Measurements from ENCODE around the gene KRTAP10-1.
"Not testable (repeated sequence)": the region's sequence is repeated elsewhere in the genome, so short reads cannot be mapped to it uniquely, and the experiment has no call there.

Gene KRTAP10-1

GRCh38 chr21:44539991-44540666 is at the start of gene KRTAP10-1:
TSS of gene KRTAP10-1 (minus strand) at chr21:44540195. CDS start at chr21:44540150, 45 bp downstream.
- DNase-seq = no peak

DNA sequence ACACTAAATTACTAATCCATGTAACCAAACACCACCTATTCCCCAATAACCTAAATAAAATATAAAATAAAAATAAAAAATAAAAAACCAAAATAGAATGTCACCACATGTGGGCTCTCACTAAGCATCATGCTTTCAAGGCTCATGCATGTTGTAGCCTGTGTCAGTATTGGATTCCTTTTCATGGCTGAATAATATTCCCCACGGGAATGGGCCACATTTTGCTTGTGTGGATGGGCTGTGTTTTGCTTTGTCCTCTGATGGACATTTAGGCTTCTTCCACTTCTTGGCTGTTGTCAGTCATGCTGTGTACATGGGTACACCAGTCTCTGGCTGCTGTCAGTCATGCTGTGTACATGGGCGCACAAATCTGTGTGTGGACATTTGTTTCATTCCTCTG is 49.1 kb upstream of the KRTAP10-1 start:
- no peak for DNase-seq

GRCh38 chr21:44585892-44586291 is 45.9 kb upstream of the KRTAP10-1 start:
- DNase-seq = no peak

GRCh38 chr21:44583800-44584147 is 43.8 kb upstream of the KRTAP10-1 start:
- DNase-seq = no peak

GRCh38 chr21:44583089-44583799 is 43.2 kb upstream of the KRTAP10-1 start:
- DNase-seq = no peak

- no peak for DNase-seq
Measured at GRCh38 chr21:44582055-44582454, 42.1 kb upstream of the KRTAP10-1 start.

GRCh38 chr21:44581158-44581557 is 41.2 kb upstream of the KRTAP10-1 start:
- DNase-seq = no peak

DNA sequence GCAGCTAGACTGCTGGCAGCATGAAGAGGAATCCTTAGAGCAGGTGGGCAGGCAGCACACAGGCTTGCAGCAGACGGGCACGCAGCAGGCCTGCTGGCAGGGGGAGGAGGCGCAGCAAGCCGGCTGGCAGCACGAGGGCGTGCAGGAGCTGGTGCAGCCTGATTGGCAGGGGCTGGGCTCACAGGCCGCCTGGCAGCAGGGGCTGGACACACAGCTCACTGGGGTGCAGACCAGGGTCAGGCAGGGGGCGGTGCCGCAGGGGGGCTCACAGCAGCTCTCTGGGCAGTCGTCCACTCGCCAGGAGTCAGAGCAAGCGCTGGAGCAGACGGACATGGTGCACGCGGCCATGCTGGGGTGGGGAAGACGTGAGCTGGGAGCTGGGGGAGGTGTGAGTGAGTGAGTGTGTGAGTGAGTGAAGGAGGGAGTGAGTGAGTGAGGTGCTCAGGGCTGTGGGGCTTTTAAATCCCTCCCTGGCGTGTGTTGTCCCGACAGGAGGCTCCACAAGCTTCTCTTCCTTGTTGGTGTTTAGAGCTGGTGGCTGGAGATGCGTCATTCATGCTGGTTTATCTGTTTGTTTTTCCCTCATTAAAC is 40.3 kb upstream of the KRTAP10-1 start, which contains the start of gene KRTAP10-5:
TSS of gene KRTAP10-5 (minus strand) at position 374 of the 591 bp plus-strand sequence. CDS start at position 348, 26 bp downstream.
- DNase-seq = not testable (repeated sequence)

DNA sequence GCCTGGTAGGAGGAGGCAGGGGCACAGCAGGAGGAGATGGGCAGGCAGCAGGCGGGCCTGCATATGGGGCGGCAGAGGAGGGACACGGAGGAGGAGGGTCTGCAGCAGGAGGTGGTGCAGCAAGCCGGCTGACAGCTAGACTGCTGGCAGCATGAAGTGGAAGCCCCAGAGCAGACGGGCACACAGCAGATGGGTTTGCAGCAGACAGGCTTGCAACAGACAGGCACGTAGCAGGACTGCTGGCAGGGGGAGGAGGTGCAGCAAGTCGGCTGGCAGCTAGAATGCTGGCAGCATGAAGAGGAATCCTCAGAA is 39.8 kb upstream of the KRTAP10-1 start:
- no peak for DNase-seq

DNA sequence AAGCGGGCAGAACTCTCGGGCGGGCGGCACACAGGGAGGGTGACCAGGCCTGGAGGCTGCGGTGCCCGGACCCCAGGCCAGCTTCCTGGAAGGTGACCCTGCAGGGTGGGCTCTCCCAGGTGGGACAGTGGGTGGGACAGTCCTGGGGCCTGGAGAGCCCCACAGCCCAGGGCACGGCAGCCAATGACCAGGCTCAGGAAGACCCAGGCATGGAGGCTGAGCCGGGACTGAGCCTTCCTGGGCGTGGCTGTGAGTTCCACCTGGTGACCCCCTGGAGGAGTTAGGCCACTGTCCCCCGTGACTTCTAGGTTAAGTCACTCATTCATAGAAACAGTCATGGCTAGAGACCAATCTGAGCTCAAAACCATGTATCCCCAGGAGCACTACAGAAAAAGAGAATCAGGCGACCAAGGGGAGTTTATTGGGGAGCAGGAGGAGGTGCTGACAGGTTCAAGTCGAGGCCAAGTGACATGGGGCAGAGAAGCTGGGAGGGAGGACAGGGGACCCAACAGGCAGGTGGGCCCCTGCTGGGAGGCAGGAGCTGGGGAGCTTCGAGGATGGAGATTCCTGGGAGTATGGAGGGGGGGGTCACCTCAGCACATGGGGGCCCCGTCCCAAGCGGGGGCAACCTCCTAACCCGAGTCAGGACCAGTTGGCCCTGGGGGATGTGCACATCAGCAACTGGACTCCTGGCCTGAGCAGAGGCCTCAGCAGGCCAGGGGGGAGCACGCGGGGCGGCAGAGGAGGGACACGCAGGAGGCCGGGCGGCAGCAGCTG is 39.2 kb upstream of the KRTAP10-1 start:
- DNase-seq = no peak

DNA sequence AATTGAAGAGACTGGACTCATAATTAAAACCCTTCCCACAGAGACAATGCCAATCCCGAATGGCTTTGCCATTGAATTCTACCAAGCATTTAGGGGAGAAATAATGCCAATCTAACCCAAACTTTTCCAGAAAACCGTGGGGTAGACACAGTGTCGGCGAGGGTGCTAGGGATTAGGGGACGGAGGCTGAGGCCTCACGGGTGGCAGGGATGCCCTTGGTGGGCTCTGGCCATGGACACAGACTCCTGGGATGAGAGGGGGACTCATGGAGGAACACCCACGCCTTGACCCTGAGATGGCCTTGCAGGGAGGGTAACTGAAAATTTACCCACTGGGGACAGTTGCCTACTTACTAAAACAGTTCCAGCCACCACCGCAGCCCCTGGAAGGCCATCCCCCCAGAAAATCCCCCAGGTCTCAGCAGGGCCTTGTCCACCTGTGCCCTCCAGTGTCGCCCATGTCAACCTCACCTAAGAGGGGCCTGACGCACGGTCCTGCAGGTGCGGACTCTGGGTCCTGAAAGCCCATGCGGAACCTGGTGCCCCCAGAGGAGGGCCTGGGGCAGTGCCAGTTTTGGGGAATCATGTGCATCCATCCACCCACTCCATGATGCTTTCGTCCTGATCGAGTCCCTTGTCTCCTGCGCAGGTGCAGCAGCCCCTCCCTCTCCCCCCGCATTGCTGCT is 38.5 kb upstream of the KRTAP10-1 start:
- no peak for DNase-seq

DNA sequence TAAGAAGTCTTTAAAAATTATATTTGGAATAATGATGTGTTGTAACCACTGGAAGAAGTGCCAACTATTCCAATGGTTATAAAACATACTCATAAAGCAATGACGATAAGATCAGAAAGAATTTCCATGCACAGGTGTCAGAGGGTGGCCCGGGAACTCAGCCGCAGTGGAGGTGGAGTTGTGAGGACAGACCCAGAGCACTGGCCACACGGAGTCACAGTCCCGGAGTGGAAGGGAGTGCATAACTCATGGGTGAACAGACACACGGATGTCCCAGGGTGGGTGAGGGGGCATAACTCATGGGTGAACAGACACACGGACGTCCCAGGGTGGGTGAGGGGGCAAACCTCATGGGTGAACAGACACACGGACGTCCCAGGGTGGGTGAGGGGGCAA is 36.0 kb upstream of the KRTAP10-1 start:
- DNase-seq = no peak

DNA sequence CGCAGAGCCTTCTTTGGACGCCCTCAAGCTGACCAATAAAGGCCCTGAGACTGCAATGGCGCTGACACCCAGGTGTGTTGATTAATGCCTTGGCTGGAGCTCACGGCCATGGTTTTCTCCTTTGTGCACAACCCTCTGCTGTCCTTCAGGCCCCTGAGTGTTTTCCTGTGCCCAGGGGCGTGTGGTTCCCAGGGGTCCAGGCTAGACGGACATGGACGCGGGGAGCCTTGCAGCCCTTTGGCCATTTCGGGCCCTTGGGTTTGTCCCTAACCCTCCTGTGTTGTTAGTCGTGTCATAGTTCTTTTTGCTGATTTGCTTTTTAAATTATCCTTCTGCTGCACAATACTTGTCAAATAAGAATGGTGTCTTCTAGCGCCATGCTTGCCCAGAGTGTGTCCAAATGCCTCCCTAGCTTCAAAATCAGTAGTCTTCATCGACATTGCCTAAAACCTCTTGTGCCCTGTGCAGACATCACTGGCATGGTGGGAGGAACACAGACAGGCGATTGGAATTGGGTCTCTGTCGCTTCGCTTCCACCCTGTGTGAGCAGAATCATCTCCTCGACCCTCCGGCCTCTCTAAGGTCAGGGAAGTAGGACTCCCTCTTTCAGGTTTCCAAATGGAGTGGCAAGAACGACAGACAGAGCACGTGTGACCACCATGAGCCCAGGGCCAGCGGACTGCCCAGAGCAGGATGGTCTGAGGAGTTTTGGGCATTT is 35.5 kb upstream of the KRTAP10-1 start:
- DNase-seq = no peak

DNA sequence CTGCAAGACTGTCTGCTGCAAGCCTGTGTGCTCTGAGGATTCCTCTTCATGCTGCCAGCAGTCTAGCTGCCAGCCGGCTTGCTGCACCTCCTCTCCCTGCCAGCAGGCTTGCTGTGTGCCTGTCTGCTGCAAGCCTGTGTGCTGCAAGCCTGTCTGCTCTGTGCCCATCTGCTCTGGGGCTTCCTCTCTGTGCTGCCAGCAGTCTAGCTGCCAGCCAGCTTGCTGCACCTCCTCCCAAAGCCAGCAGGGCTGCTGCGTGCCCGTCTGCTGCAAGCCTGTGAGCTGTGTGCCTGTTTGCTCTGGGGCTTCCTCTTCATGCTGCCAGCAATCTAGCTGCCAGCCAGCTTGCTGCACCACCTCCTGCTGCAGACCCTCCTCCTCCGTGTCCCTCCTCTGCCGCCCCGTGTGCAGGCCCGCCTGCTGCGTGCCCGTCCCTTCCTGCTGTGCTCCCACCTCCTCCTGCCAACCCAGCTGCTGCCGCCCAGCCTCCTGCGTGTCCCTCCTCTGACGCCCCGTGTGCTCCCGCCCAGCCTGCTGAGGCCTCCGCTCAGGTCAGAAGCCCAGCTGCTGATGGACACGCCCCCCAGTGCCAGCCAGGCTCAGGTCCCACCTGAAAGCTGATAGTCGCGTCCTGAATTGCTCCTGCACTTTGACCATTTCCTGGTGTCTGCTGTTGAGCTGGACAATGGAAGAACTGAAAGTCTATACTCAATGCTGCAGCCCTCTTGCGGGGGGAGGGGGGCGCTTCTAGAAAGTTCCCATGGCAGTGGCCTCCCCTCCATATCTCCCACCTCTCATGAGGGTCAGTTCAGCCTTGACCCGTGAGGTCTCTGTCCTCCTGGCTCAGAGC is 34.7 kb upstream of the KRTAP10-1 start:
- no peak for DNase-seq

- DNase-seq = not testable (repeated sequence)
Measured at GRCh38 chr21:44573630-44574456, 33.8 kb upstream of the KRTAP10-1 start, which contains the start of gene KRTAP10-4. TSS of gene KRTAP10-4 (plus strand) at chr21:44573729. CDS start at chr21:44573759, 30 bp downstream.

DNA sequence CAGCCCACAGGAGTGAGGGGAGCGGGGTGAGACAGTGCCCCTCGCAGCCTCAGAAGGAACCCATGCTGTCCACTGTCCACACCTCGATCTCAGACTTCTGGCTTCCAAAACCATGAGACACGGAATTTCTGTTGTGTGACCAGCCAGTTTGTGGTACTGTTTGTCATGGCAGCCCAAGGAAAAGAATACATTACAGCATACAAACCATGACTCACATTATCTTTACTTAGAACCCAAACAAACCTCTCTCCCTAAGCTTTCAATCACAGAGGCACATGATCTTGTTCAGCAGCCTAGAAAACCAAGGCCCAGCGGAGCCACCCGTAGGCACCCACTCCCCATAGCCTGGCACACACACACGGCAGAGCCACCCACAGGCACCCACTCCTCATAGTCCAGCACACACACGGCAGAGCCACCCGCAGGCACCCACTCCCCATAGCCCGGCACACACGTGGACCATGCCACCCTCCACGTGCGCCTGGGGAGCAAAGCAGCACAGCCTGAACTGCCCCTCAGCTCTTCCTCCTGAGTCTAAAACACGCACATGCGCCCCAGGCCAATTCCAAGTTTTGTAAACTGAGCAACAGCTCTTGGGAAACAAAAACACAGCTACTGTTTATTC is 33.1 kb upstream of the KRTAP10-1 start:
- no peak for DNase-seq

DNA sequence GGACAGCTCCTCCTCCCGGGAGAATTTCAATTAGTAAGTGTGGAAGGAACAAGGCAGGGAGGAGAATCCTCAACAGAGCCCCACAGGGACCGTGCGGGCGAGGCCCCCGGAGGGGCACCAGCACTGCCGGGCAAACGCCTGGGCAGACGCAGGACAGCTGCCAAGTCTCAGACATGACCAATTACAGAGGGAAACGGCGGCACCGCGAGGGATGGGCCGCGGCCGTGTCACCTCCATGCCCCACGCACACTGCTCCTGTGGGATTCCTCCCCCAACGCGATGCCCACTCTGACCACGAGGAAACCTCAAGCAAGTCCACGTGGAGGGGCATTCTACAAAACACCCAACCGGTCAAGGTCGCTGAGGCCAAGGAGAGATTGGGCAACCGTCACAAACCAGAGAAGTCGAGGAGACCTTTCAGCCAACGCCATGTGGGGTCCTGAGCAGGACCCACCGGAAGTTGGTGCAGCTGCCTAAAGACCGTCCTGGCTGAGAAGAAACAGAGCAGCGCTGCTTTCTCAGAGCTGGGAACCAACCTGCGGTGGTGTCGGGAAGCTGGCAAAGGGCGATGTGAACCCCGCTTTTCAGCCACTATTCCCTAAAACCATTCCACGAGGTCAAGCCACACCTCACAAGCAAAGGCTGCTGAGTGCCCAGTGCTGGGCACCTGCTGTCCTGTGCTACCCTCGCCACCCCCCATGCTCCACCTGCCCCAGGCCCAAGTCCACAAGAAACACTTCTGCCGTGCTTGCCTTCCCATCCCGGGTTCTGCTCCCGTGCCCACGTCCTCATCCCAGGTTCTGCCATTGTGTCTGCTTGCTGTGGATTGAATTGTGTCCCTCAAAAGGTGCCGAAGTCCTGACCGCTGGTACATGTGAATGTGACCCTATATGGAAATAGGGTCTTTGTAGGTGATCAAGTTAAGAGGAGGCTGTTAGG is 32.1 kb upstream of the KRTAP10-1 start:
- no peak for DNase-seq

GRCh38 chr21:44571296-44571695 is 31.3 kb upstream of the KRTAP10-1 start:
- DNase-seq = no peak

All from NCI-H226 (cell line).